ENCODE results near the gene ADD3. TPM values are rescaled to one million over a fixed set of nuclear protein-coding genes. Genes with fewer than 3 reads are reported as not detected.
A peak's percentile ranks its signal among the peaks of the same experiment; 100 is the strongest.
"Not testable (repeated sequence)": the region's sequence is repeated elsewhere in the genome, so short reads cannot be mapped to it uniquely, and the experiment has no call there.

Gene ADD3
- polyA plus RNA-seq, 12 donors: 79.8 to 235 (median 125) TPM; not detected in 1

GRCh38 chr10:110029450-110029849, 21.7 kb downstream of the ADD3 start:
- DNase-seq: peak; percentile 63

- no peak for DNase-seq
Observed at GRCh38 chr10:110032801-110033700, 25.3 kb downstream of the ADD3 start.

GRCh38 chr10:110033701-110034235, 26.0 kb downstream of the ADD3 start:
- no peak for DNase-seq

GRCh38 chr10:110034596-110034995, 26.8 kb downstream of the ADD3 start:
- DNase-seq: no peak

GRCh38 chr10:110035070-110035921, 27.5 kb downstream of the ADD3 start:
- no peak for DNase-seq

- no peak for DNase-seq
Observed at GRCh38 chr10:110036640-110037039, 28.9 kb downstream of the ADD3 start.

- DNase-seq: no peak
Observed at GRCh38 chr10:110039254-110039653, 31.5 kb downstream of the ADD3 start.

- no peak for DNase-seq
Observed at GRCh38 chr10:110040108-110040507, 32.3 kb downstream of the ADD3 start.

- no peak for DNase-seq
Observed at GRCh38 chr10:110040767-110041478, 33.1 kb downstream of the ADD3 start.

GRCh38 chr10:110041479-110041829, 33.7 kb downstream of the ADD3 start:
- DNase-seq: no peak

GRCh38 chr10:110042181-110042580, 34.4 kb downstream of the ADD3 start:
- no peak for DNase-seq

GRCh38 chr10:110042891-110043290, 35.1 kb downstream of the ADD3 start:
- DNase-seq: no peak

- no peak for DNase-seq
Observed at GRCh38 chr10:110044681-110045080, 36.9 kb downstream of the ADD3 start.

- DNase-seq: no peak
Observed at GRCh38 chr10:110045772-110046171, 38.0 kb downstream of the ADD3 start.

- DNase-seq: not testable (repeated sequence)
Observed at GRCh38 chr10:110048145-110048544, 40.4 kb downstream of the ADD3 start.

- DNase-seq: no peak
Observed at GRCh38 chr10:110048781-110049180, 41.0 kb downstream of the ADD3 start.

- DNase-seq: not testable (repeated sequence)
Observed at GRCh38 chr10:110049889-110050591, 42.3 kb downstream of the ADD3 start.

GRCh38 chr10:110051487-110051886, 43.7 kb downstream of the ADD3 start:
- no peak for DNase-seq

GRCh38 chr10:110052916-110053315, 45.1 kb downstream of the ADD3 start:
- DNase-seq: no peak

- no peak for DNase-seq
Observed at GRCh38 chr10:110056822-110057221, 49.0 kb downstream of the ADD3 start.

GRCh38 chr10:110057456-110057855, 49.7 kb downstream of the ADD3 start:
- no peak for DNase-seq

All from muscle of arm (tissue), 12 donors.